HG03135 (cell line): ENCODE data around the gene EFCAB11.
A peak's percentile ranks its signal among the peaks of the same experiment; 100 is the strongest.

Experiments used
- ATAC-seq: cut with Tn5 transposase; IDR thresholded peaks from one replicate; pipeline ENCODE4 v1.9.1; 2021; ENCODE audit warnings: mild to moderate bottlenecking, moderate library complexity; ENCODE audit not compliant: unreplicated experiment

Gene EFCAB11

DNA sequence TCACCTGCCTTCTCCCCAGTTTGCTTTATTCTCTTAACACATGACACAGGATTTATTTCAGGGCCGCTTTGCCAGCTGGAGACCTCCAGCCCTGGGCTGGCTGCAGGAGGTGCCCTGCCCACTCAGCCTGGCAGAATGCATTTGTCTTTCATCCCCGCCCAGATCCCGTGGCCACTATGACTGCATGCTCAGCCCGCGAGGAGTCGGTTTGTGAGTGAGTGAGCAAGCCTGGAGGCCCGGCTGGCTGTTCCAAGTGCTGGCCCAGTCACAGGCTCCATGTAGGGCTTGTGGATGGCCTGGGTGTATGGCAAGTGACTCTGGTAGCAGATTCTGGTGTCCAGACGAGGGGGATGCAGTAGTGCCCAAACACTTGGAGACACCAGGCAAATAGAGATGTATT, 3.3 kb upstream of the EFCAB11 start:
- ATAC-seq = no peak

DNA sequence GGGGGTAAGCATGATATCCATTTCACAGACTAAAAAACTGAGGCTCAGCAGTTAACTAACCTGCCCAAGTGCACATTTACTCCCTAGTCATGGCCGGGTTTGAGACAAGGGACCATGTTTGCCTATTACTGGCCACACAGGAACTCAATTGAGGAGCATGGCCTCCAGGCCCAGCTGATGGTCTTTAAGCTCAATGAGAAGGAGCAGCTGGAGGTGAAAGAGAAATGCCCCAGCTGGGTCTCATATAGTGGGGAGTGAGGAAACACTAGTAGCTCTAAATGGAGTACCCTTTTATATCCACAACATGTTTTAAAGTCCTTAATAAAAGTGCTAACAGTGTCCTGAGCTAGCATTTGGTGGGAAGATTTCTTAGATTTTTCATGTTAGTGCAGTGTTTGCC, 2.8 kb upstream of the EFCAB11 start:
- no peak for ATAC-seq

DNA sequence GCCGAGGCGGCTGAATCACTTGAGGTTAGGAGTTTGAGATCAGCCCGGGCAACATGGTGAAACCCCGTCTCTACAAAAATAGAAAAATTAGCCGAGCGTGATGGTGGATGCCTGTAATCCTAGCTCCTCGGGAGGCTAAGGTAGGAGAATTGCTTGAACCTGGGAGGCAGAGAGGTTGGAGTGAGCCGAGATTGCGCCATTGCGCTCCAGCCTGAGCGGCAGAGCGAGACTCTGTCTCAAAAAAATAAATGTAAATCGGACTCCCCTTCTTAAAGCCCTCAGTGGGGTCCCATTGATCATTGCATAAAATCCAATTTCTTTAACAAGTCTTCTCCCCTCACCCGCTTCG, 2.1 kb upstream of the EFCAB11 start:
- no peak for ATAC-seq

DNA sequence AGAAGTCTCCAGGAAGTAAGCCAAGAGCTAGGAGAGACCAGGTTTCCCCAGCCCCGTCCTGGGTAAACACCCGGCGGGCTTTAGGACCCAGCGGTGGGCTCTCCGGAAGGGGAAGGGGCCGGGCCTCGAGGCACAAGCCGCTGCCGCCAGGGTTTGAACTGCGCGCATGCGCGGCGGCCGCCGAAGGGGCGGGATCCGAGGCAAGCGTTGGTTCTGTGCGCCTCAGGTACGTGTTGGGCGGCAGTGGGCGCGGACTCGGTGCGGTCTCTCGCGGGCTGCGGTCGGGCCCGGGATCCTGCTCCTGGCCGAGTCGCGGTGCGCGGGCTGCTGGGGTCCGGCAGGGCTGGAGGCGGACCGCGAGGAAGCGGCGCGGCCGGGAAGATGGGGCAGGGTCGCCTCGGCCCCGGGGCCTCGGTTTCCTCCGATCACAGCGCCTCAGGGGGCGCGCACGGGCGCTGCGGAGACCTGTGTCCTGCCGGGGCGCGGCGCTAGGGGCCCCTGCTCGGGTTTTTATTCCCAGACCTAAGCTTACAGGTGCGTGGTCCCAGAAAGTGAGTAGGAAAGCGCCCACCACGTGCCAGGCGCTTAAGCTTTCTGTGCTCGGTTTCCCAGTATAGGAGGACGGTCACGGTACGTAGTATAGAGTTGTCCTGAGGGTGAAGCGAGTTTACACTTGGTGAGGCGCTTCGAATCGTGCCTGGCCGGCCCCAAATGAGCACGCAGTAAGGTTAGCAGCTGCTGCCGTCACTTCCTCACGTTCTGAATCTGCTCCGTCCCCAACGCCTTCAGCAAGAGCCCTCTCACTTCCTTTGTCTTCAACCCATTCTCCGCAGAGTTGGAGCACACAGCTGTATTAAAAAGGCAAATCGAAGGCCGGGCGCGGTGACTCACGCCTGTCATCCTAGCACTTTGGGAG, 1.5 kb upstream of the EFCAB11 start, which contains the start of gene TDP1:
TSS of gene TDP1 (plus strand) at position 183 of the 916 bp plus-strand sequence. CDS start 7,188 bp downstream, outside the sequence.
- peak; percentile 58 for ATAC-seq

DNA sequence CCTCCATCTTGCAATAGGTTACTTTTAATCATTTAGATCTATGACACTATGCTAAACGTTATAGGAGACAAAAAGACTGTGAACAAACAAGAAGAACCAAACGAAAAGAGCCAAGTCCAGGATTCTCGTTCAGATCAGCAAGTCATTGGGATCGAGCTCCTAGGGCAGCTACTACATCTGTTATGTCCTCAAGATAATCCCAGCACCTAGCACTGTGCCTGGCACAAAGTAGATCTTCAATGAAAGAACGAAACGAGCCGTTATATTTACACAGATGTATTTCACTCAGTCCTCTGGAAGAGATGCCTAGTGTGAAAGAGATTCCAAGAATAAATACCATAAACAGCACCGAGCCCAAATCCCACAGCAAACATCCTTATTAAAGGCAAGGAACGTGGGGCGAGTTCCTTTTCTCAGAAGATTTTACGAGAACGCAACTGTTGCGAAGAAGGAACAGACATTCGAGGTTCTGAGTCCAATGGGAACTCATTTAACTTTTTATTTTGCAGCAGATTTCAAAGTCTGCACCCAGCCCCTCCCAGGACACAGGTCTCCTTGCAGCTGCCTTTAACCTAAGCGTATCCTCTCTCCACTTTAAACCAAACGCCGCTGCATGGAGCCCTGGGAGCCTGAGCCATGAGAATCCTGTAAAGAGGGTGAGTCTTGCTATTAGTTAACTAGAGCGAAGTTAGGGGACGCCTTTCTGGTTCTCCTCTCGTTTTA, 653 bp upstream of the EFCAB11 start:
- peak; percentile 15 for ATAC-seq

DNA sequence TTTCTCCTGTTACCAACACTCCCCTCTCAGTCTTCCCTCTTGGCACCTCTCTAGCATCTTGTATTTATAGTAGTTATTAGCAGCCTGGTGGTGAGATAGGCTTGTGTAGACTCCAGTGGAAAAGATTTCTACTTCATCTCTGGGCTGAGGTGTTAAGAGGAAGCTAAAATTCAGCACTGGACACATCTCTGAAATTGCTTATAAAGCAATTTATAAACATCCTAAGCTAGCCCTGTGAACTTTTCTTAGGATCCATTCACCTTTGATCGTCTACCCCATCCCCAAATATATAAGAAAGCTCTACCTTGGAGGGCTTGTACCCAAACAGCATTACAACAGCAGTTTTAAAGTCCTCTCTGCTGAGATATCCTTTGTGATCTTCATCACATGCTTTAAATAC, 928 bp downstream of the EFCAB11 start:
- no peak for ATAC-seq

DNA sequence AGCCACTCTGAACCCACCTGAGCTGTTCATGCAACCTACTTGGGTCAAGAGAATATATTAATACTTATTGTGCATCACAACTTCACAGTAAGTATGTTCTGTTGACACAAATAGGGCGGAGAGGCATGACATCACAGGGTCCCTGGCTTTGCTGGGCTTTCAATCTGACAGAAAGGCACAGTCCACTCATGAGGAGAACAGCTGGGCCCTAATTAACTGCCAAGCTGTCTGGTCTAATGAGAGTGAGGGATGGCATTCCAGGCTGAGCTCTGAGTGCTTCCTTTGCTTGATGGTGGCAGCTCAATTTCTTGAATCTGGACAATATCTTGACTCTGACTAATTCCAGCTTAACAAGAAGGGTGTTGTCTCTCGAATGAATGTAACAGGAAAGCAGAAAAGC, 2.0 kb downstream of the EFCAB11 start:
- no peak for ATAC-seq

DNA sequence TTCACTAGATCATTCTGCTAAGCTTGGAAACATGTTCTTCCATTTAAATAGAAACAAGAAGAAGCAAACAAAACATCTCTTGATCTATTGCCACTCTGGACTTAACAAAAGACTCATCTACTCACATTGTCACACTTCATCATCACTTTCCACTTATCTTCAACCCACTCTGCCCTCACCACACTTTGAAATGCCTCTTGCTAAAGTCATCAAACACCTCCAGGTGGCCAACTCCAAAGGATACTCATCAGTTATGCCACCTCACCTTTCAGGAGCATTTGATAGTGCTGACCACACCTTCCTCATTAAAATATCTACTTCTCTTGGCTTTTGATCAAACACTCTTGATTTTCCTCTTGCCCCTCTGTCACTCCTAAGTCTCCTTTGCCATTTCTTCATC, 7.2 kb downstream of the EFCAB11 start:
- no peak for ATAC-seq

DNA sequence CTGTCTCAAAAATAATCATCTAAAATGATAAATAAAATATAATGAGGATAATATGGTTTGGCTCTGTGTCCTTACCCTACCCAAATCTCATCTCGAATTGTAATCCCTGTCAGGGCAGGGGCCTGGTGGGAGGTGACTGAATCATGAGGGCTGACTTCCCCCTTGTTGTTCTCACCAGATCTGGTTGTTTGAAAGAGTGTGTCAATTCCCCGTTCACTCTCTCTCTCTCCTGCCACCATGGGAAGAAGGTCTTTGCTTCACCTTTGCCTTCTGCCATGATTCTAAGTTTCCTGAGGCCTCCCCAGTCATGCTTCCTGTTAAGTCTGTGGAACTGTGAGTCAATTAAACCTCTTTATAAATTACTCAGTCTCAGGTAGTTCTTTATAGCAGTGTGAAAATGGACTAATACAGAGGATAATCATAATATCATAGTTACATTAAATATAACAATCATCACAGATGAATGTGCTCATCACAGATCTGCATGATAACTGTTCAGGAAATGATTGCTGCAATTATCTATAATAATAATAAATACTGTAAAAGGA, 12.6 kb downstream of the EFCAB11 start:
- ATAC-seq = no peak

DNA sequence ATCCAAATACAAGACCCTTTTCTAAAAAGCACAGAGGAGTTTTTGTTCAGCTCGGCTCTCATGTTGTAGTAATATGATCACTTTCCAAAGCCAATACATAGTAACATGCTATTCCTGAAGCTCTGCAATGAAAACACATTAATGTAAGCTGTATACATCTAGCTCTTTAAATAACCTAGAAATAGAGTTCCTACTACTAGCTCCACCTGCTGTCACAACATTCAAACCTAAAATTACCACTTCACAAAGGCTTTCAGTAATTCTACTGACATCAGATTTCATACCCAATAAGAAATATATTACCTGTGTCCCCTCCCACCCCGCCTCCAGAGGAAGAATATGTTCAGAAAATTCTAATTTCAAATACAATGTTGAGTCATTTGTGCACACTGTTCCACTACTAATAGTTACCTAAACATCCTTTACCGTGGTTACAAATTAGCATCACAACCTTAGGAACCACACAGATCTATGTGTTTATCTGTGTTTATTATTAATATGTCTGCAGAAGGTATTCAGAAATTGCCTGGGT, 17.8 kb downstream of the EFCAB11 start:
- no peak for ATAC-seq

DNA sequence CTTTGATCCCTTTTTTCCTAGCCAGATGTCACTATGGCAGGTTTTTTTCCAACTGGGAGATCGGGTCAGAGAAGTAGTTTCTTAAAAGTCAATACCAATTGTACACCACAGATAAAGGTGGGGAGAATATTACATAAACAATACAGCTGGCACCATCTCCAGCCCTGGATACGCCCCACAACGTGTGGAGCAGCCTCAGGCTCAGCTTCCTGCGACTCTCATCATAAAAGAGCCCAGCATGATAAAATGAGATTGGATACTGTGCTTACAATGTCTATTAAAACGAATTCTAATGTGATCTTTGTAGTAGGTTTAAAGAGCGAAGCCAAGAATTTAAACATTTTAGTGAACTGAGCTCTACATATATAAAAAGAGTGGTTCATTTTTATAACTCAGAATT, 21.5 kb downstream of the EFCAB11 start:
- no peak for ATAC-seq

DNA sequence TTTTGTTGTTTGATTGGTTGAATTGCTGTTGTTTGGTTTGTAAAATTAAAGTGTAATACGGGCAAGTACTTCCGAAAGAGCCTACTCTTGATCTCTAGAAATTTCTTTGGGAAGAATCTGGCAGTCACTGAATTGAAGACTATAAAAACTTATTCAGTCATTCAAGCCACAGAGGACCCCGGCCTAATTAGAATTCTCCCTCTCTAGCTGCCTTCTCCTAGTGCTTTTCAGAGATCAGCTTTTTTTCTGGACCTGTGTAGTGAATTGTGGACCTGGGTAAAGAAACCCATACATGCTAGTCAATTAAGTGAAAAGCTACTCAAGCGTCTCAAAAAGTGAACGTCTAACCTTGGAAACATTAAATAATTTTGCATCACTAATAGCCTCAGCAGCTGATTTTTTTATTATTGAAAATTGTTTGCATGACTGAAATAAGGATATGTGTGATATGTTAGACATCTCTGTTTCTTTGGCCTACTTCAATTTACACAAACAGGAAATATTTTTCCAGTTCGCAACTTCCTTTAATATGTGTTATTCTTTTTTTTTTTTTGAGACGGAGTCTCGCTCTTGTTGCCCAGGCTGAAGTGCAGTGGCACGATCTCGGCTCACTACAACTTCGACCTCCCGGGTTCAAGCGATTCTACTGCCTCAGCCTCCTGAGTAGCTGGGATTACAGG, 27.2 kb downstream of the EFCAB11 start:
- ATAC-seq = no peak

DNA sequence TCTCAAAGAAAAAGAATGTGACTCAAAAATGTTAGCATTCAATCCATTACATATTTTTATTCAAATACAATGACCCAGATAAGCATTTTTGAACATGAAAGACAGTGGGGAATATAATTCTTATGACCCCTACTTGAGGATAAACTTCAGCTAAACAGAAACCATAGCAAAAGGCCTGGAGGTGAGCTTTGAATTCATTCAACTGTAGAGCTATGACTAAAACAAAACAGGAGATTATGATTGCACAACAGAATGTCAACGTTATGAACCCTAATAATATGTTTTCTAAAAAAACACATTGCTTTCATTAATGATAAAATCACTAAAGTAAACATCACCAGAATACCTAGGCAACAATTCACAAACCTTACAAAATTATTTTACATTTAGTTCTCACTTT, 27.8 kb downstream of the EFCAB11 start:
- ATAC-seq = no peak

DNA sequence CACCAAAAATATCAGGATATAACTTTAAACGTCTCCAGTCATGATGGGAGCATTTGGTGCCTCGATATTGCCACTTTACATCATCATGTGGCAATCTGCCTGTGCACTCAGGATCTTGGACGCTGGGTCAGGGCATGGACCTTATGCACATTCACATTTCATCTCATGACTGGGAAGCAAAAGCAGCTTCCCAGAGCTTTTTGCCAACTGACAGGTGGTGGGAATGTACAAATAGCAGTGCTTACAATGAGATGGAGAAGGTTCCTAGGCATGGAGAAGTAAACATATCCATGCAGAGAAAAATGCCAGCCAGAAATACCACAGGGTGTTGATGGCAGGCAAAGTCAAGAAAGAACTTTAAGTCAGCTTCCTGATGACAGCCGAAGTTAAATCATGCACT, 30.3 kb downstream of the EFCAB11 start:
- ATAC-seq = no peak

DNA sequence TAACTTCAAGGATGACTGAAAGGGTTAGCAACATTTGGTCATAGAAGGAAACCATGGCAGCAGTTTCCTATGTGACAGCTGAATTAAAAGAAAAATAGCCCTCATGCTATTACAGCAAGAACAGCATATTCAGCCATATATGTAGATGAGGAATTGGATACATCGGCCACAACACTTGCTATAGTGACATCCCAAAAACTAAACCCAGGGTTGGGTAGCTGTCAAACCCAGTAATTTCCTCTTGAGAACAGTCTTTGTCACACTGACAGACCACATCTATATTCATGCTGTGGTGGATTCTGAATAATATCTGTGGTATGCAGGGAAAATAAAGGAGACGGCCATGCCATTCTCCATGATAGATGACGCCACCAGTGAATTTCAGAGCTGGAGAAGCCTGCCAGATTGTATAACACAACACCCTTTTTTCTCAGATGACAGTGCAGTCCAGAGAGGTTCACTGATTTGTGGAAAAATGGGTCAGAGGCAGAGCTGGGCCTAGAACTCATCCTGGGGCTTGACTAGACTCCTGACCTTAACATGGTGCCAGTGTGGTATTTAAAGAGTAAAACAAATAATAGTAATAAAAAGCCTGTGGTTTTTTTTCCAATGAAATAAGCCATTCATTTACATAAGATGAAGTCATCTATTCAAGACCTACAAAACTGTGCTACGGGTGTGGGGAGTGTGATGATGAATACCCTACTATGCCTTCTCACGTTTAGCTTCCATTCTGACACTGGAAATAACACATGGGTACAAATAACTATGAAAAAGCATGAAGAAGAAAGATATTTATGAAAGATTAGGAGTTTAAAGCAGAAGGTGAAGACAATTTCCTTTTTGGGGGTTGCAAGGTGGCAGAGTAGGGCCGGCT, 32.3 kb downstream of the EFCAB11 start:
- ATAC-seq = no peak

DNA sequence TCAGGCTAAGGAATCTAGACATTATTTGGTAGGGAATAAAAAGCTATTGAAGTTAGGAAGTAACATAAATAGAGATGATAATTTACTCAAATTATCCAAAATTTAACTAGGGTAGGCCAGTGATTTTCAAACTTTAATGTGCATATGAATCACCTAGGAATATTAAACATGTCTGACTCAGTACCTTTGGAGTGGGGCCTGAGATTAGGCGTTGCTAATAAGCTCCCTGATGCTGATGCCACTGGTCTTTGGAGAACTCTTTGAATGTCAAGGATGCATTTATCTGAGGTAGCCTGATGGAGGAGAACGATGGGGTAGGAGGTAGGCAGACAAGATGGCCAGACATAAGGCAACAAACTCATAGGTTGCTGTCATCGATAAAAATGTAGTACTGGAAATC, 33.2 kb downstream of the EFCAB11 start:
- no peak for ATAC-seq

DNA sequence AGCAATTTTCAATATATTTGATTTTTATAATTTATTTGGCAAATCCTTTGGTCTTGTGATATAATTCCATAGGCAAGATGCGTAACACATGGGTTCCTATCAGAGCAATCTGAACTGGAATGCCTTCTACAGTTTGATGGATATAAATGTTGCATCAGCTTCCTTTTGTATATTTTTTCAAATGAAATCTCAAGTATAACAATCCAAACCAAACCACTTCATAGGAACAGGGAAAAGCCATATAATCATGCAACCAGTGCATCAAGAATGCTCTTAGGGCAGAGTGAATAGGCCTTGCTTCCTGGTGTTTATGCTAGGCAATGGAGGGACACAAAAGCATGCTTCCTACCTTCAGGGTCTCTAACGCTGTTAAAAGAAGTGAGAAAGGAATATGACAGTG, 34.5 kb downstream of the EFCAB11 start:
- ATAC-seq = no peak

DNA sequence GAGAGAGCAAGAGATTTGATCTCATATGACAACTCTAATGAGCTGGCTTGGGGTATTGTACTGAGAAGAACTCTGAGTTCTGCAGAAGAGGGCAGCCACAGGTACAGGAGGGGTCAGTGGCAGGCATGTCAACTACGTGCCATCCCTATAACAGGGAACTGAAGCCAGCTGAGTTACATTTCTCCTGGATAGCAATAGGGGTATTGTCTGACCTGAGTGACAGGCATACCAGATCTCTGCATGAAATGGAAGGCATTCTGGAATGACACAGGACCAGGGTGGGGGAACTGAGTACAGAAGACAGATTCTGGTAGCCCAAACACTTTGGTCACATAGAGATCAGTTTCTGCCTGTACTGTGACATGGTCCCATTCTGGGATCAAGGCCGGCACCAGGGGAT, 35.8 kb downstream of the EFCAB11 start:
- ATAC-seq = no peak

DNA sequence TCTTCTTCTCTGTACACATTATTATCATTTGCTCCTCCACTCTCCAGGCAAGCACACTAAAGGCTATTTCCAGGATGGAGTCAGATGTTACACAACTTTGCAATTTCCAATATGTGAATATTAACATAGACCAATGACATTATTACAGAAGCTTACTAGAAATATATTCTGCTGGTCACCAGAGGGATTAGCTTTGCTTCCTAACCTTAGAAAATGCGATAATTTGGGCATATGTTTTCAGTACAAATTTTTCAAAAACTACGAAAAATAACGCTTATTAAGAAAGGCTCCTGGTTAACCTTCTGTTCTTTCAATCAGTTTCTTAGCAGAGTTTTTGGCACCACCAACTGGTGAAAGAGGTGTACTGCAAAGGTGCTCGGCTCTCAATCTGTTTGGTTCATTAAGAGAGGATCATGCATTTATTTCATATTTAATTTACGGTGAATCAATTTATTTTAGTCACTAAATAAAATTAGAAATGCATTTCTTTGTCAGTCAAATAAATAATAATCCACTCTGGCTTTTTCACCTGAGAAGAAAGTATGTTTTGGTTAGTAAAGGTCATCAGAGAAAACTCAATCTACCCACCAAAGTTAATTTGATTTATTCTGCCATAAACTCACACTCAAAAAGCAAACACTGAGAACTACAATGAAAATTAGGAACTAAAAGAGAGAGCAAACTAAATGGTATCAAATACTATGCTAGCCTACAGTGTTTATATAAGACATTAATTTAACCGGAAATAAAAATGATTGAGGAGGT, 39.2 kb downstream of the EFCAB11 start:
- ATAC-seq = no peak
